GM12875 (cell line): Measurements from ENCODE around the gene SMC1B.

ENCODE experiments used
- H3K4me3 ChIP-seq: one replicate; pipeline ENCODE4 v1.5.1; 2011; ENCODE audit warnings: low read depth, low read length, control low read depth
- CTCF ChIP-seq: IDR thresholded peaks from 2 replicates; pipeline ENCODE4 v1.5.1; 2011; ENCODE audit warnings: low read depth, mild to moderate bottlenecking, control low read depth, inconsistent platforms, low read length, moderate library complexity, borderline replicate concordance; ENCODE audit not compliant: insufficient read depth

SMC1B gene

GRCh38 chr22:45314054-45314721, 99.2 kb downstream of the SMC1B start:
- no peak for TF ChIP-seq CTCF

DNA sequence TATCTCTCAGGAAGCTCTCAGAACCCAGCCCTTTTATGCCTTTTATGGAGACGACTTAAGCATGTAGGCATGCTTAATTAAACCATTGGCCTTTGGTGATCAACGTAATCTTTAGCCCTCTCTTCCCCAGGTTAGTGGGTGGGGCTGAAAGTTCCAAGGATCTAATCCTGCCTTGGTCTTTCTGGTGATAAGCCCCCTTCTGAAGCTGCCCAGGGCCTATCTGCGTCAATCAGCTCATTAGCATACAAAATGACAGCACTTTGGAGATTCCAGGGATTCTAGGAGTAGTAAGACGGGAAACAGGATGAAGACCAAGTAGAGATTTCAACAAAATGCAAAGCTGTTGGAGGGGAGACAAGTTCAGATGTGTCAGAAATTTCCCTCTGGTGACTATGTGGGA, 100.5 kb downstream of the SMC1B start:
- TF ChIP-seq CTCF, result no peak
- no peak overlapping the region for H3K4me3 ChIP-seq

More at GRCh38 chr22:45314054-45314721, 99.2 kb downstream of the SMC1B start:
- no peak overlapping the region for H3K4me3 ChIP-seq

DNA sequence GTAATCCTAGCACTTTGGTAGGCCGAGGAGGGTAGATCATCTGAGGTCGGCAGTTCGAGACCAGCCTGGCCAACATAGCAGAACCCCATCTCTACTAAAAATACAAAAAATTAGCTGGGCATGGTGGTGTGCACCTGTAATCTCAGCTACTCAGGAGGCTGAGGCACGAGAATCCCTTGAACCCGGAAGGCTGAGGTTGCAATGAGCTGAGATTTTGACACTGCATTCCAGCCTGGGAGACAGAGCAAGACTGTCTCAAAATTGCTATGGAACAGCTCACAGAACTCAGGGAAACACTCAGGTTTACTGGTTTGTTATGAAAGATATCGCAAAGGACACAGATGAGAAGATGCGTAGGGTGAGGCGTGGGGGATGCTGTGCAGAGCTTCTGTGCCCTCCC, 101.0 kb downstream of the SMC1B start:
- TF ChIP-seq CTCF, result no peak
- no peak overlapping the region for H3K4me3 ChIP-seq

DNA sequence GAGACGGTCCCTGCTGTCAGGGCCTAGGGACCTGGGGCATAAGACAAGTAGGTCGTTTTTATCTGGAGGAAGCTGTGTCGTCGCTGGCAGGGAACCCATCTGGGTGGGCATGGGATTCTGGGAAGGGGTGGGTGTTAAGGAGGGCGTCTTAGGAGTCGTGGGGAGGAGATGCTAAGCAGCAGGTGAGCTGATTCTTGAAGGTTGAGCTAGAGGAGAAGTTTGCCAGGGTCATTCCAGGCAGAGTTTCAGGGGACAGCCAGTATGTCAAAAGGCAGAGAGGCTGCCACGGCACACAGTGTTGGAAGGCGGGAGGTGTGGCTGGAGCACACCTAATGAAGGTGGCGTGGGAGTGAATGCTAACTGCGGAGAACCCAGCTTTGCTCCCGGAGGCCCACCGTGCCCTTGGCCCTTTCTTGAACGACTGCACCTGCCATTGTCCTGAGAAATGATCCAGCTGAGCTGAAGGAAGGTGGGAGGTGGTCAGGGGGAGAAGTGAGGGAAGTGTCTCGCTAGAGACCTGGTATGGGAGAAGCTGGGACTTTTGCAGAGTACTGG, 102.3 kb downstream of the SMC1B start:
- TF ChIP-seq CTCF, result no peak

GRCh38 chr22:45310331-45310976, 102.9 kb downstream of the SMC1B start:
- no peak for TF ChIP-seq CTCF
- peak overlapping the region; percentile 81 for H3K4me3 ChIP-seq

More for the DNA sequence above, 102.3 kb downstream of the SMC1B start:
- H3K4me3 ChIP-seq, result peak overlapping the region; percentile 81

GRCh38 chr22:45309422-45310227, 103.8 kb downstream of the SMC1B start, which contains the start of gene FAM118A:
TSS of gene FAM118A (plus strand) at chr22:45309934. CDS start at chr22:45322380, 12,446 bp downstream.
- no peak for TF ChIP-seq CTCF
- H3K4me3 ChIP-seq, result peak within 1 kb of the TSS; percentile 81
